BLaER1 treated with 17β-estradiol and CSF1 and Interleukin-3, amounts not matched to agents 10 nM and 100 nM (cell line): Measurements from ENCODE around the gene PRKAA2.
A peak's percentile ranks its signal among the peaks of the same experiment; 100 is the strongest.

Source experiments
- H3K27ac ChIP-seq, 11 experiments: shearing (Covaris generic); formaldehyde crosslinking; 2 replicates each; pipeline ENCODE4 v1.8.1; 2022
- H3K27me3 ChIP-seq, 11 experiments: shearing (Covaris generic); formaldehyde crosslinking; 2 replicates each; pipeline ENCODE4 v1.8.1; 2022
- H3K36me3 ChIP-seq, 11 experiments: shearing (Covaris generic); formaldehyde crosslinking; 2 replicates each; pipeline ENCODE4 v1.8.1; 2022
- H3K4me1 ChIP-seq, 10 experiments: shearing (Covaris generic); formaldehyde crosslinking; 2 replicates each; pipeline ENCODE4 v1.8.1; 2022
- H3K4me2 ChIP-seq, 11 experiments: shearing (Covaris generic); formaldehyde crosslinking; 2 replicates each; pipeline ENCODE4 v1.8.1; 2022
- H3K4me3 ChIP-seq, 10 experiments: shearing (Covaris generic); formaldehyde crosslinking; 2 replicates each; pipeline ENCODE4 v1.8.1; 2022
- H3K9ac ChIP-seq, 11 experiments: shearing (Covaris generic); formaldehyde crosslinking; 2 replicates each; pipeline ENCODE4 v1.8.1; 2022
- H3K9me3 ChIP-seq, 11 experiments: shearing (Covaris generic); formaldehyde crosslinking; replicated peaks in 1 of 11; 2 replicates each; pipeline ENCODE4 v1.8.1; 2022
- H4K20me1 ChIP-seq, 11 experiments: shearing (Covaris generic); formaldehyde crosslinking; 2 replicates each; pipeline ENCODE4 v1.8.1; 2022
- Cebpa-rat ChIP-seq, 11 experiments: shearing (Covaris generic); IDR thresholded peaks; 2 replicates each; pipeline ENCODE4 v1.8.1; 2022

PRKAA2 gene

GRCh38 chr1:56726706-56727105 lies 81.6 kb downstream of the PRKAA2 start:
- no peak overlapping the region for H3K27ac ChIP-seq
- TF ChIP-seq Cebpa-rat (IDR thresholded peaks at IDR 0.05) = no peak
- no peak overlapping the region for H3K4me3 ChIP-seq
- no peaks in the 10 kb centered on the region for H3K9me3 ChIP-seq
- no peak overlapping the region for H3K9ac ChIP-seq
- H3K4me1 ChIP-seq = no peaks in the 10 kb centered on the region
- no peak overlapping the region for H3K4me2 ChIP-seq
- no peaks in the 10 kb centered on the region for H3K27me3 ChIP-seq
- no peaks in the 10 kb centered on the region for H4K20me1 ChIP-seq
- H3K36me3 ChIP-seq = no peaks in the 10 kb centered on the region

DNA sequence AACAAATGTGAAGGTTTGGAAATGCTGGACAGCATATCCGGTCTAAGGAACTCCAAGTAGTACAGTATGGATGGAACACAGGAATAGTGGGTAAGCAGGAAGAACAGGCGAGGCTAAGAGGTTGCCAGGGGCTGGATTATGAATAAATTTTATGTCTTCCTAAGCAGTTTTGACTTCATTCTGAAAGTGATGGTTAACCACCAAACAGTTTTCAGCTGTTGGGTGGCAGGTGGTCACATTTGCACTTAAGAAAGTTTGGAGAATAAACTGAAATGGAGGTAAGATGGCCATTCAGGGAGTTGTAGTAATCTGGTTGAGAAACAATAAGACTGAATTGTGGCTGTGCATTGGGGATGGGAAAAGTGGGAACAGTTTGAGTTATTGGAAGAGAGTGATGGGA lies 83.8 kb downstream of the PRKAA2 start:
- no peak overlapping the region for H3K27ac ChIP-seq
- no peaks in the 10 kb centered on the region for H3K4me1 ChIP-seq
- TF ChIP-seq Cebpa-rat (IDR thresholded peaks at IDR 0.05) = no peak
- no peak overlapping the region for H3K4me3 ChIP-seq
- no peak overlapping the region for H3K4me2 ChIP-seq
- no peaks in the 10 kb centered on the region for H4K20me1 ChIP-seq
- H3K36me3 ChIP-seq = no peaks in the 10 kb centered on the region
- H3K9me3 ChIP-seq = no peaks in the 10 kb centered on the region
- H3K9ac ChIP-seq = no peak overlapping the region
- H3K27me3 ChIP-seq = no peaks in the 10 kb centered on the region

DNA sequence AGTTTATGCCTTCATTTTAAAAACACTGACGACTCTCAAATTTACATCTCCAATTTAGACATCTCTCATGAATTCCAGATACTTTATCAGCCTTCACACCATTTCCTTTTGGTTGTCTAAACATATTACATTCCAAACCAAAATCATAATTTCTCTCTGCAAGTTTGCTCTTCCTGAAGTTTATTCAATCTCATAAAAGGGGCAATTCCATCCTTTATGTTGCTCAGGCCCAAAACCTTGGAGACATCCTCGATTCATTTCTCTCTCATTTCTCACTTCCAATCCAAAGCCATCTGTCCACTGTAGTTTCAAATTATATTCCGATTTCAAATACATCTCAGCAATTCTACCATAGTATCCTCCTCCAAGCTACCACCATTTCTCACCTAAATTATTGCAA lies 100.1 kb downstream of the PRKAA2 start:
- TF ChIP-seq Cebpa-rat (IDR thresholded peaks at IDR 0.05) = no peak
- Histone ChIP-seq H3K27me3 (no peaks in the 10 kb centered on the region), H3K27ac (no peak overlapping the region), H3K9ac (no peak overlapping the region), H4K20me1 (no peaks in the 10 kb centered on the region), H3K4me1 (peaks cover 0 to 9% (median 0%) of the 10 kb centered on the region in 10 experiments; a peak in 3 of 20 replicates), H3K4me2 (0 out of 22 replicates have a peak overlapping the region, but pooled peaks of 2 of the 11 experiments have one; percentile 5 to 9), H3K36me3 (no peaks in the 10 kb centered on the region), H3K4me3 (no peak overlapping the region), H3K9me3 (0 out of 22 replicates have a peak, but pooled peaks cover 0 to 3% (median 0%) of the 10 kb centered on the region in 11 experiments)

GRCh38 chr1:56754708-56755479 lies 109.8 kb downstream of the PRKAA2 start:
- Histone ChIP-seq H4K20me1 (no peaks in the 10 kb centered on the region), H3K9ac (no peak overlapping the region), H3K4me2 (no peak overlapping the region), H3K4me1 (peaks cover 0 to 15% (median 6%) of the 10 kb centered on the region in 10 experiments; a peak in 7 of 20 replicates), H3K9me3 (no peaks in the 10 kb centered on the region), H3K27me3 (no peaks in the 10 kb centered on the region), H3K36me3 (no peaks in the 10 kb centered on the region), H3K27ac (no peak overlapping the region), H3K4me3 (no peak overlapping the region)
- no peak for TF ChIP-seq Cebpa-rat (IDR thresholded peaks at IDR 0.05)

DNA sequence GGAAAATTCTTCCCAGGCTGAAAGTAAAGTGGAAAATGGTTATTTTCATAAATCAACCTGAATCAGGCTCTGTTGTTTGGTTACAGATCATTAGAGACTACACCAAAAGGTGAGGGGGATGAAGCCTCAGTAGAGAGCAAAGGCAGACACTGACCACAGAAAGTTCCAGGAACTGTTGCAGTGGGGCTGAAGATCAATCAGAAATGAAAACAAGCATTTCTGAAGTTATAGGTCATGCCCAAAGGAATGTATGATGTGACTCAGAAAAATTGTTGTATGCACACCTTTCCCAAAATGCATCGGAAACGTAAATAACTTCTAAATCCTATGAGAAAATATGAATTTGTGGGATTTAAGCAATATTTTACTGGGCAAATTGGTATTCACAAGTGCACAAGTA lies 110.8 kb downstream of the PRKAA2 start:
- Histone ChIP-seq H3K36me3 (no peaks in the 10 kb centered on the region), H3K4me2 (no peak overlapping the region), H3K27me3 (no peaks in the 10 kb centered on the region), H4K20me1 (no peaks in the 10 kb centered on the region), H3K4me3 (no peak overlapping the region), H3K9me3 (no peaks in the 10 kb centered on the region), H3K27ac (no peak overlapping the region), H3K4me1 (peaks cover 0 to 15% (median 6%) of the 10 kb centered on the region in 10 experiments; a peak in 7 of 20 replicates), H3K9ac (no peak overlapping the region)
- no peak for TF ChIP-seq Cebpa-rat (IDR thresholded peaks at IDR 0.05)

- no peaks in the 10 kb centered on the region for H3K36me3 ChIP-seq
- no peak overlapping the region for H3K27ac ChIP-seq
- peaks cover 0 to 15% (median 6%) of the 10 kb centered on the region in 10 experiments; a peak in 7 of 20 replicates for H3K4me1 ChIP-seq
- H3K9ac ChIP-seq = no peak overlapping the region
- no peaks in the 10 kb centered on the region for H3K27me3 ChIP-seq
- H3K9me3 ChIP-seq = no peaks in the 10 kb centered on the region
- no peak for TF ChIP-seq Cebpa-rat (IDR thresholded peaks at IDR 0.05)
- no peak overlapping the region for H3K4me3 ChIP-seq
- H4K20me1 ChIP-seq = no peaks in the 10 kb centered on the region
- H3K4me2 ChIP-seq = peak overlapping the region in 2 of 11 experiments; percentile 17 to 74; a peak in 3 of 22 replicates
Observed at GRCh38 chr1:56758135-56758534, 113.0 kb downstream of the PRKAA2 start.

DNA sequence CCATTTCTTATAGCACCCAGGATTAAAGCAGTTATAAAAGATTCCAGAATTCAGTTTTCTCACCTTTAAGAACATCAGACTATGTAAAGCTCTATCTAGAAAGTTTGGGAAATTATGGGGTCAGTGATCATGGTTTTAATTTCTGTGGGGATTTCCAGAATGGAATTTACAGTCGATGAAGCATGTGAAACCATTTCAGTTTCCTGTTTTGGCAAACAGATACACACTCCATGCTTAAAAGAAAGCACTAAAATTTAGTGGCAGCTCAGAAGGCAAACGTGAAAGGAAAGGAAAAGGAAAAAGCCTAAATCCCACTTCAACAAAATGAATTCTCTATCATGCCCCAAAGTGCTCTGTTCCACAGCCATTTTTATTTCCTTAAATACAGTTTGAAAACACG lies 113.7 kb downstream of the PRKAA2 start:
- no peaks in the 10 kb centered on the region for H3K27me3 ChIP-seq
- no peaks in the 10 kb centered on the region for H4K20me1 ChIP-seq
- H3K4me3 ChIP-seq = no peak overlapping the region
- no peak for TF ChIP-seq Cebpa-rat (IDR thresholded peaks at IDR 0.05)
- H3K9me3 ChIP-seq = no peaks in the 10 kb centered on the region
- peaks cover 0 to 15% (median 6%) of the 10 kb centered on the region in 10 experiments; a peak in 7 of 20 replicates for H3K4me1 ChIP-seq
- H3K4me2 ChIP-seq = peak overlapping the region in 3 of 11 experiments; percentile 5 to 74 (median 17); a peak in 7 of 22 replicates
- no peak overlapping the region for H3K9ac ChIP-seq
- no peaks in the 10 kb centered on the region for H3K36me3 ChIP-seq
- H3K27ac ChIP-seq = no peak overlapping the region
